WERI-Rb-1 (cell line): Measurements from ENCODE around the gene TCL1A.
"Not testable (repeated sequence)": the region's sequence is repeated elsewhere in the genome, so short reads cannot be mapped to it uniquely, and the experiment has no call there.

ENCODE experiments used
- DNase-seq: peaks from one replicate; pipeline ENCODE4 v3.0.0-alpha.2; 2020
- H3K27ac ChIP-seq: fragments of 250-450 bp; sonication (Bioruptor Pico); 2 replicates; pipeline ENCODE4 v1.5.1; 2020; ENCODE audit warnings: mild to moderate bottlenecking, moderate library complexity
- H3K27me3 ChIP-seq: fragments of 250-450 bp; sonication (Bioruptor Pico); 2 replicates; pipeline ENCODE4 v1.5.1; 2021; ENCODE audit warnings: mild to moderate bottlenecking, low read depth, moderate library complexity; ENCODE audit not compliant: insufficient read depth, severe bottlenecking
- H3K36me3 ChIP-seq: fragments of 250-450 bp; sonication (Bioruptor Pico); 2 replicates; pipeline ENCODE4 v1.5.1; 2020; ENCODE audit warnings: mild to moderate bottlenecking, moderate library complexity
- H3K4me3 ChIP-seq: 2 replicates; pipeline ENCODE4 v1.5.1; 2011; ENCODE audit warnings: low read depth, mild to moderate bottlenecking, control low read depth, low read length
- H3K9me3 ChIP-seq: fragments of 250-450 bp; sonication (Bioruptor Pico); 2 replicates; pipeline ENCODE4 v1.5.1; 2021; ENCODE audit warnings: mild to moderate bottlenecking, moderate library complexity; ENCODE audit not compliant: severe bottlenecking
- CTCF ChIP-seq: IDR thresholded peaks from 2 replicates; pipeline ENCODE4 v1.5.1; 2011; ENCODE audit warnings: low read depth, mild to moderate bottlenecking, control low read depth, inconsistent platforms, low read length

Gene TCL1A

GRCh38 chr14:95730126-95730525 lies 16.2 kb upstream of the TCL1A start:
- H3K9me3 ChIP-seq, result no peaks in the 10 kb centered on the region
- no peaks in the 10 kb centered on the region for H3K36me3 ChIP-seq
- no peak for DNase-seq
- peak overlapping the region; percentile 3; the same call in 1 of the 2 replicates for H3K27ac ChIP-seq
- TF ChIP-seq CTCF, result no peak
- no peak overlapping the region for H3K4me3 ChIP-seq
- no peaks in the 10 kb centered on the region for H3K27me3 ChIP-seq

- not testable (repeated sequence) for DNase-seq
These were observed 15.6 kb upstream of the TCL1A start for GRCh38 chr14:95729402-95730028.

GRCh38 chr14:95727056-95727700 lies 13.3 kb upstream of the TCL1A start:
- H3K4me3 ChIP-seq, result no peak overlapping the region
- no peaks in the 10 kb centered on the region for H3K27me3 ChIP-seq
- no peaks in the 10 kb centered on the region for H3K9me3 ChIP-seq
- no peaks in the 10 kb centered on the region for H3K36me3 ChIP-seq
- DNase-seq, result no peak
- no peak for TF ChIP-seq CTCF
- no peak overlapping the region for H3K27ac ChIP-seq

More at GRCh38 chr14:95729402-95730028, 15.6 kb upstream of the TCL1A start:
- not testable (repeated sequence) for H3K36me3 ChIP-seq, H3K4me3 ChIP-seq, H3K27me3 ChIP-seq, H3K9me3 ChIP-seq
- peak overlapping the region; percentile 21; the same call in 1 of the 2 replicates for H3K27ac ChIP-seq

GRCh38 chr14:95725685-95726336 lies 11.9 kb upstream of the TCL1A start:
- no peak for TF ChIP-seq CTCF
- H3K27ac ChIP-seq, result no peak overlapping the region
- no peaks in the 10 kb centered on the region for H3K27me3 ChIP-seq
- H3K9me3 ChIP-seq, result no peaks in the 10 kb centered on the region
- H3K4me3 ChIP-seq, result no peak overlapping the region
- no peaks in the 10 kb centered on the region for H3K36me3 ChIP-seq
- DNase-seq, result no peak

GRCh38 chr14:95722525-95723190 lies 8.7 kb upstream of the TCL1A start:
- Histone ChIP-seq H3K27me3 (no peaks in the 10 kb centered on the region), H3K4me3 (no peak overlapping the region), H3K9me3 (no peaks in the 10 kb centered on the region), H3K27ac (no peak overlapping the region), H3K36me3 (no peaks in the 10 kb centered on the region)
- DNase-seq, result no peak
- no peak for TF ChIP-seq CTCF

GRCh38 chr14:95712398-95712797 lies 1.5 kb downstream of the TCL1A start:
- H3K4me3 ChIP-seq, result no peak overlapping the region
- no peaks in the 10 kb centered on the region for H3K27me3 ChIP-seq
- DNase-seq, result no peak
- no peak for TF ChIP-seq CTCF
- no peaks in the 10 kb centered on the region for H3K9me3 ChIP-seq
- no peak overlapping the region for H3K27ac ChIP-seq
- no peaks in the 10 kb centered on the region for H3K36me3 ChIP-seq
